ENCODE data around the gene SLFN12L. TPM values are rescaled to one million over a fixed set of nuclear protein-coding genes. Genes with fewer than 3 reads are reported as not detected.

SLFN12L gene
- total and polyA plus RNA-seq, 8 donors = 2.1 to 30.4 (median 16.3) TPM

DNA sequence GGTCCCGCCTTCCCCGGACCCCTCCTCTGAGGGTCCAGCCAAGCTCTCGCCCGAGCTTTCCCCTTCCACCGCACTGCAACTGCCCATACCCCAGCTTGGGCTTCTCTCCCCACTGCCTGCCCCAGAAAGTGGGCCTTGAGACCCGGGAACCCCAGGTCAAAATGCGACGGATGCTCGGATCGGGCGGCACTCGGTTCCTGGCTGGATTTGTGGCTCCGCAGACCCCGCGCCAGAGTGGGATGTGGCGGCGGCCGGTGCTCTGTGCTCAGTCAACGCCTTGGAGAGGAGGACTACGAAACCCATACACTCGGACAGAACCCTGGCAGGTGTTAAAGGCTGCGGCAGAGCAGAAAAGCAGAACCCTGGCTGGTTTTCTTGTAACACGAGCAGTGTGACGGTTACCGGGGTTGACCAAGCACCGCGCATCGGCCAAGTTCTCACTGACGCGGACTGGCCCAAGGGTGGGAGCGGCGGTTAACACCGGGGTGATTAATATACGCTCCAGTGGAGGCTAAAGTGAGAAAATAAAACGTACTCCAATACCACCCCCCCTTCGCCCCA, 88.0 kb downstream of the SLFN12L start:
- peak; percentile 33 for ATAC-seq
- Histone ChIP-seq H3K27ac (no peak overlapping the region), H3K27me3 (peaks cover 7 to 28% of the 10 kb centered on the region in 2 donors), H3K9me3 (no peaks in the 10 kb centered on the region), H3K4me1 (peaks cover 0 to 13% of the 10 kb centered on the region in 2 donors), H3K4me3 (peak overlapping the region; percentile 50 to 56), H3K36me3 (no peaks in the 10 kb centered on the region)
- TF ChIP-seq, protein P1, sequence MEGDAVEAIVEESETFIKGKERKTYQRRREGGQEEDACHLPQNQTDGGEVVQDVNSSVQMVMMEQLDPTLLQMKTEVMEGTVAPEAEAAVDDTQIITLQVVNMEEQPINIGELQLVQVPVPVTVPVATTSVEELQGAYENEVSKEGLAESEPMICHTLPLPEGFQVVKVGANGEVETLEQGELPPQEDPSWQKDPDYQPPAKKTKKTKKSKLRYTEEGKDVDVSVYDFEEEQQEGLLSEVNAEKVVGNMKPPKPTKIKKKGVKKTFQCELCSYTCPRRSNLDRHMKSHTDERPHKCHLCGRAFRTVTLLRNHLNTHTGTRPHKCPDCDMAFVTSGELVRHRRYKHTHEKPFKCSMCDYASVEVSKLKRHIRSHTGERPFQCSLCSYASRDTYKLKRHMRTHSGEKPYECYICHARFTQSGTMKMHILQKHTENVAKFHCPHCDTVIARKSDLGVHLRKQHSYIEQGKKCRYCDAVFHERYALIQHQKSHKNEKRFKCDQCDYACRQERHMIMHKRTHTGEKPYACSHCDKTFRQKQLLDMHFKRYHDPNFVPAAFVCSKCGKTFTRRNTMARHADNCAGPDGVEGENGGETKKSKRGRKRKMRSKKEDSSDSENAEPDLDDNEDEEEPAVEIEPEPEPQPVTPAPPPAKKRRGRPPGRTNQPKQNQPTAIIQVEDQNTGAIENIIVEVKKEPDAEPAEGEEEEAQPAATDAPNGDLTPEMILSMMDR (IDR thresholded peaks at IDR 0.05) = no peak
- DNase-seq = peak in 3 of 4 donors; percentile 40 to 85 (median 49)
- intact Hi-C loops (cut with DNase I) = no loop called here

DNA sequence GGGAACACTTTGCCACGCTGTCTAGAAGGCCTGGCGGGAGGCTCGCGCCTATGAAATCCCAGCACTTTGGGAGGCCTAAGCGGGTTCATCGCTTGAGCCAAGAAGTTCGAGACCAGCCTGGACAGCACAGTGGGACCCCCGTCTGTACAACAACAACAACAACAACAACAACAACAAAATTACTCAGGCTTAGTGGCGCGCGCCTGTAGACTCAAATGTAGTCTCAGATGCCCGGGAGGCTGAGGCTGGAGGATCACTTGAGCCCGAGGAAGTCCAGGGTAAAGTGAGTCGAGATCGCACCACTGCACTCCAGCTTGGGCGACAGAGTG, 88.6 kb downstream of the SLFN12L start:
- ATAC-seq (peak; percentile 3), DNase-seq (no peak)
- Histone ChIP-seq H3K27ac (peak overlapping the region in 1 of 2 donors; percentile 70), H3K36me3 (no peaks in the 10 kb centered on the region), H3K9me3 (no peaks in the 10 kb centered on the region), H3K4me3 (peak overlapping the region; percentile 50 to 56), H3K27me3 (peaks cover 7 to 28% of the 10 kb centered on the region in 2 donors), H3K4me1 (peaks cover 0 to 13% of the 10 kb centered on the region in 2 donors)
- intact Hi-C loops (cut with DNase I) = no loop called here
- TF ChIP-seq, protein P1 (IDR thresholded peaks at IDR 0.05) = no peak

DNA sequence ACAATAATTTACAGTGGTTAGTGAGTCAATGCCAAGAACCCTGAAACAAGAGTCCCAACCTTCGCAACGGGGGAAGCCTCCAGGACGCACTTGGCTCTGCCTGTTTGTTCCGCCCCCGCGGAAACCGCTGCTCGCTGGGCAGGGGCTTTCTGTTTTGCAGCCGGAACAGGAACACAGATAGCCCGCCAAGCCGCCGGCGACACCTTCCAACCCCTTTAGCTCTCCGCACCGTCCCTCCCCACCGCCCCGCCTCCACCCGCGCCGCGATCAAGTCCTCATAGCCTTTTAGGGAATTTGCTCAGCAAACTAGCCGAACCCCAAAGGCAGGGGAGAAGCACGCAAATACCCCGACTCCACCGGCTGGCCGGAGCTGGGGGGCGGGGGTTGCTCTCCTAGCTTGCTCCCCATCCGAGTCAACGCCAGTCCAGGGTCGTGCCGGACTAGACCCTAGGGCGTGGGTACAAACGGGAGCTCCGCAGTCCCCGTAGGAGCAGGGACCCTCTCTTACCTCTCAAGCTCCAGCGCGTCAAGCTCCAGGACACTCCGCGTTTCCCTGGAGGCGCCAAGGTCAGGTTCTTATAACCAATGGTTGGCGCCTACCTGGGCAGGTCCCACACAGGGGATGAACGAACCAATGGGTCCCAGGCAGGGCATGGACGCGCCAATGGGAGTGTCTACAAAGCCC, 89.1 kb downstream of the SLFN12L start, which contains the start of gene SLFN13:
Gene SLFN13, minus strand, starts transcription at position 553 of the 685 bp plus-strand sequence. CDS start 3,086 bp downstream, outside the sequence.
- DNase-seq (peak; percentile 48 to 95 (median 81)), ATAC-seq (peak; percentile 97)
- H3K4me1 ChIP-seq = peaks cover 0 to 13% of the 10 kb centered on the region in 2 donors
- peaks cover 7 to 28% of the 10 kb centered on the region in 2 donors for H3K27me3 ChIP-seq
- intact Hi-C loops (cut with DNase I) = no loop called here
- H3K9me3 ChIP-seq = no peaks in the 10 kb centered on the region
- TF ChIP-seq, protein P1 (IDR thresholded peaks at IDR 0.05) = no peak
- no peaks in the 10 kb centered on the region for H3K36me3 ChIP-seq
- peak within 1 kb of the TSS; percentile 55 to 70 for H3K27ac ChIP-seq
- H3K4me3 ChIP-seq = peak within 1 kb of the TSS; percentile 50 to 56

DNA sequence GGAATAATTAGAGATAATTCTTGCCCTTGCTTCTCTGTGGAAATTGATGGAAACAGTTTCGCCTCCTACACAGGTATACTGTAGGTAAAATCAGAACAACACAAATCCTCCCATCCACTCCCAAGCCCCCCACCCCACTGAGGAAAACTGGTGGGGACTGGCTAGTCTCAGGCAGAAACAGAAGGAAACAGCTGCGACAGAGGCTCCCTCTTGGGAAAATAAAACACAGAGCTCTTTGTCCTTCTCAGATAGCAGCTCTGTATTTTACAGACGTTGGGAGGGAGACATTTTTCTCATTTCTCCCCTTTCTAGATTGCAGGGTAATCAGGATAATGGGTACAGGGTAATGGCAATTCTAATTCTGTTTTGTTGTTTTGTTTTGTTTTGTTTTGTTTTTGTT, 90.0 kb downstream of the SLFN12L start:
- DNase-seq = no peak
- Histone ChIP-seq H3K4me1 (peaks cover 0 to 13% of the 10 kb centered on the region in 2 donors), H3K27ac (peak overlapping the region in 1 of 2 donors; percentile 70), H3K27me3 (peaks cover 7 to 28% of the 10 kb centered on the region in 2 donors), H3K9me3 (no peaks in the 10 kb centered on the region), H3K4me3 (peak overlapping the region; percentile 50 to 56), H3K36me3 (no peaks in the 10 kb centered on the region)
- no peak for ATAC-seq
- TF ChIP-seq, protein P1 (IDR thresholded peaks at IDR 0.05) = no peak
- intact Hi-C loops (cut with DNase I) = no loop called here

DNA sequence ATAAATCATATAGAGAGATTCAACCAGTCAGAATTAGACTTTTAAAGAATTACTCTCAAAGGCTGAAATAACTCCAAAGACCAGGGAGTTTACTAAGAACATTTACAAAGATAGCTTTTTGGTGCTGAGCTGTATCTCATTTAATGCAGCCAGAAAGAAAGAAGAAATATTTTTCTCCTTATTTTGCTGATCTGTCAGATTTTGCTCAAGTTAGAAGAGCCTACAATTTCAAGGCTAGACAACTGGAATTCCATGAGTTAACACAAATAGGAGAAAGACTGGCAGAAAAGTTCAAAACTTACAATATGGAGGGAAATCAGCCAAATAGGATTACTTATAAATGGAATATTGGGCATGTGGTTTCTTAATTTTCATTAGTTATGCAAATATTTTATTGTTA, 99.0 kb downstream of the SLFN12L start:
- Histone ChIP-seq H3K27ac (no peak overlapping the region), H3K36me3 (no peaks in the 10 kb centered on the region), H3K27me3 (no peaks in the 10 kb centered on the region), H3K4me1 (peaks cover 2 to 6% of the 10 kb centered on the region in 2 donors), H3K9me3 (no peaks in the 10 kb centered on the region), H3K4me3 (no peak overlapping the region)
- no peak for ATAC-seq
- TF ChIP-seq, protein P1 (IDR thresholded peaks at IDR 0.05) = no peak
- intact Hi-C loops (cut with DNase I) = no loop called here
- DNase-seq = no peak
